GM19043 (cell line): Measurements from ENCODE around the gene CSTPP1.
"Not testable (repeated sequence)": the region's sequence is repeated elsewhere in the genome, so short reads cannot be mapped to it uniquely, and the experiment has no call there.

ENCODE experiments used
- ATAC-seq: cut with Tn5 transposase; IDR thresholded peaks from one replicate; pipeline ENCODE4 v1.9.1; 2021; ENCODE audit warnings: low read depth; ENCODE audit not compliant: unreplicated experiment

Gene CSTPP1

GRCh38 chr11:46951864-46952263 lies 15.3 kb downstream of the CSTPP1 start:
- no peak for ATAC-seq

GRCh38 chr11:46952553-46952952 lies 16.0 kb downstream of the CSTPP1 start:
- ATAC-seq, result no peak

GRCh38 chr11:46953093-46953492 lies 16.5 kb downstream of the CSTPP1 start:
- no peak for ATAC-seq

- no peak for ATAC-seq
These were observed 22.2 kb downstream of the CSTPP1 start for GRCh38 chr11:46958777-46959176.

- no peak for ATAC-seq
These were observed 24.5 kb downstream of the CSTPP1 start for GRCh38 chr11:46961041-46961440.

GRCh38 chr11:46961886-46962285 lies 25.3 kb downstream of the CSTPP1 start:
- not testable (repeated sequence) for ATAC-seq

- no peak for ATAC-seq
These were observed 27.3 kb downstream of the CSTPP1 start for GRCh38 chr11:46963844-46964243.

GRCh38 chr11:46966773-46967172 lies 30.2 kb downstream of the CSTPP1 start:
- no peak for ATAC-seq

GRCh38 chr11:46967962-46968361 lies 31.4 kb downstream of the CSTPP1 start:
- no peak for ATAC-seq

- ATAC-seq, result no peak
These were observed 32.8 kb downstream of the CSTPP1 start for GRCh38 chr11:46969379-46969778.

- ATAC-seq, result no peak
These were observed 34.5 kb downstream of the CSTPP1 start for GRCh38 chr11:46970913-46971625.

- ATAC-seq, result no peak
These were observed 35.8 kb downstream of the CSTPP1 start for GRCh38 chr11:46972343-46972742.

GRCh38 chr11:46972821-46973220 lies 36.3 kb downstream of the CSTPP1 start:
- ATAC-seq, result no peak

GRCh38 chr11:46976182-46976854 lies 39.8 kb downstream of the CSTPP1 start:
- ATAC-seq, result no peak

GRCh38 chr11:46977038-46977813 lies 40.7 kb downstream of the CSTPP1 start:
- ATAC-seq, result no peak

GRCh38 chr11:46978005-46978491 lies 41.5 kb downstream of the CSTPP1 start:
- no peak for ATAC-seq

- ATAC-seq, result no peak
These were observed 42.8 kb downstream of the CSTPP1 start for GRCh38 chr11:46979358-46979757.

GRCh38 chr11:46981436-46981835 lies 44.9 kb downstream of the CSTPP1 start:
- no peak for ATAC-seq

- ATAC-seq, result no peak
These were observed 46.4 kb downstream of the CSTPP1 start for GRCh38 chr11:46982797-46983452.

GRCh38 chr11:46983598-46983997 lies 47.0 kb downstream of the CSTPP1 start:
- ATAC-seq, result no peak

GRCh38 chr11:46984548-46984947 lies 48.0 kb downstream of the CSTPP1 start:
- ATAC-seq, result no peak
